Measurements from ENCODE around the gene ATAD2B. TPM values are rescaled to one million over a fixed set of nuclear protein-coding genes. Genes with fewer than 3 reads are reported as not detected.

Gene ATAD2B
- total RNA-seq, 4 donors from 2014 or later: 28.8 to 81.9 (median 31.8) TPM

DNA sequence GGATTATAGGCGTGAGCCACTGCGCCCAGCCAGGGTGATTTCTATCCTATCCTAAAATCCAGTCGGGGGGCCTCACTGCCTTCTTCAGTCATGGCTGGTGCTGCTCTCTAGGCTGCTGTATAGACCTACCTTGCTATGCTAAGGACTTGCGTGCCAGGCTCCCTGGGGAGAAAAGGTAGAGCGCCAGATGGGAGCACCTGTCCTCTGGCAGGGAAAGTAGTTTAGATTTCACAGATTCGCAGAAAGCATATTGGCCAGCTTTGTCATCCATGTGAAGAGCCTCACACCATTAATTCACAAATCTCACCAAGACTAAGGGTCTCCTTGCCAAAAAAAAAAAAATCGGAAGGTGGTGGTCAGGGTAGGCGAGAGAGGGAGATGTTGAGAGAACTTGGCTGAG lies 217.6 kb downstream of the ATAD2B start:
- no peak for TF ChIP-seq CTCF (IDR thresholded peaks at IDR 0.05)
- TF ChIP-seq POLR2A (IDR thresholded peaks at IDR 0.05): no peak
- TF ChIP-seq EP300 (IDR thresholded peaks at IDR 0.05): no peak
- TF ChIP-seq POLR2AphosphoS5 (IDR thresholded peaks at IDR 0.05): no peak
- no peaks in the 10 kb centered on the region for H3K9me3 ChIP-seq
- 98% methylated on average over 8 of the region's 8 CpGs for WGBS
- H3K27me3 ChIP-seq: no peaks in the 10 kb centered on the region
- no peak overlapping the region for H3K27ac ChIP-seq
- no peaks in the 10 kb centered on the region for H3K4me1 ChIP-seq
- peaks cover 49% of the 10 kb centered on the region for H3K36me3 ChIP-seq
- no peak overlapping the region for H3K4me3 ChIP-seq
- DNase-seq (ENCODE audit: low spot score in 2 of 2): no peak

GRCh38 chr2:23708771-23709170 lies 218.2 kb downstream of the ATAD2B start:
- H3K27me3 ChIP-seq: no peaks in the 10 kb centered on the region
- TF ChIP-seq EP300 (IDR thresholded peaks at IDR 0.05) (no peak), POLR2A (IDR thresholded peaks at IDR 0.05) (no peak), CTCF (IDR thresholded peaks at IDR 0.05) (no peak), POLR2AphosphoS5 (IDR thresholded peaks at IDR 0.05) (no peak)
- no peak overlapping the region for H3K4me3 ChIP-seq
- no peak for DNase-seq (ENCODE audit: low spot score in 2 of 2)
- 96% methylated on average over 6 of the region's 6 CpGs for WGBS
- H3K36me3 ChIP-seq: peaks cover 52% of the 10 kb centered on the region
- no peak overlapping the region for H3K27ac ChIP-seq
- no peaks in the 10 kb centered on the region for H3K9me3 ChIP-seq
- no peaks in the 10 kb centered on the region for H3K4me1 ChIP-seq

DNA sequence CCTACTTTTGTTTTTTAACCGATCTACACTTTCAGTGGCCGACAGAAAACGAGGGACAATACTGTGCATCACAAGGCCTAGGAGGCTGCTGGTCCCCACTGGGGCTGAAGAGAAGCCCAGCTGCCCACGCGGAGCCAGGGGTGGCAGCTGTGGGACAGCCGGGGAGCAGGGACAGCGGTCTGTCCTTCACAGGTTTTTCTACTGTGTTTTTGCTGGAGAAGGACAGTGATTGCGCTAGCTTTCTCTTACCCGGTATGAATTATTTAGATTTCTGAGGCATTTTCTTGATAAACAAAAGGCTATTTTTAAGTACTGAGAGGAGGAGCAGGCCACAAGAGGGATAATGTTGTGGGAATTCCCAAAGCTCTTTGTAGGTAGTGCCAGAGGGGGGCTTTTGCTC lies 219.8 kb downstream of the ATAD2B start:
- Histone ChIP-seq H3K27me3 (no peaks in the 10 kb centered on the region), H3K27ac (no peak overlapping the region), H3K4me3 (no peak overlapping the region), H3K4me1 (no peaks in the 10 kb centered on the region), H3K36me3 (peaks cover 63% of the 10 kb centered on the region), H3K9me3 (no peaks in the 10 kb centered on the region)
- WGBS: 86% methylated on average over 9 of the region's 9 CpGs
- no peak for TF ChIP-seq POLR2AphosphoS5 (IDR thresholded peaks at IDR 0.05)
- no peak for TF ChIP-seq CTCF (IDR thresholded peaks at IDR 0.05)
- TF ChIP-seq EP300 (IDR thresholded peaks at IDR 0.05): no peak
- TF ChIP-seq POLR2A (IDR thresholded peaks at IDR 0.05): no peak
- no peak for DNase-seq (ENCODE audit: low spot score in 2 of 2)

DNA sequence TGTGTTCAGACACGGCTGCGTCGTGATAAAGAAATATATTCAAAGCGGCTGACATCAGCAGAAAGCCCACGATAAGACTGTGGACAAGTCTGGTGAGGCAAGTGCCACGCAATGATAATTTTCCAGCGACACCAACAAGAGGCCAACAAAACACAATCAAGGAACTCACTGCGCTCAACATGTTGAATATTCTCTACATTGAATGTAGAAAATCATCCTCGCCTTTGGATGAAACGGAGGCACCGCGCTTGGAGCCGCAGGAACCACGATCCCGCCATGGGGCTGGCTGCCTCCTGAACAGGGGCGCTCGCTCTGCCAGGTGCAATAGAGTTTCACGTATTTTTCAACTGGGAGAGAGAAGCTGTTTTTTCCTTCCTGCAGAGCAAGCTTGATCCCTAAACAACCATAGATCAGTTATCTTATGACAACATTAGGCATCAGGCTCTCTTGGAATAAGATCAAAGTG lies 220.3 kb downstream of the ATAD2B start:
- Histone ChIP-seq H3K27ac (no peak overlapping the region), H3K9me3 (no peaks in the 10 kb centered on the region), H3K4me1 (no peaks in the 10 kb centered on the region), H3K27me3 (no peaks in the 10 kb centered on the region), H3K4me3 (no peak overlapping the region), H3K36me3 (peaks cover 63% of the 10 kb centered on the region)
- no peak for TF ChIP-seq POLR2A (IDR thresholded peaks at IDR 0.05)
- TF ChIP-seq EP300 (IDR thresholded peaks at IDR 0.05): no peak
- TF ChIP-seq CTCF (IDR thresholded peaks at IDR 0.05): no peak
- TF ChIP-seq POLR2AphosphoS5 (IDR thresholded peaks at IDR 0.05): no peak
- DNase-seq (ENCODE audit: low spot score in 2 of 2): no peak
- 87% methylated on average over 18 of the region's 18 CpGs for WGBS

- Histone ChIP-seq H3K9me3 (no peaks in the 10 kb centered on the region), H3K4me1 (no peaks in the 10 kb centered on the region), H3K4me3 (no peak overlapping the region), H3K27ac (no peak overlapping the region), H3K36me3 (peaks cover 63% of the 10 kb centered on the region), H3K27me3 (no peaks in the 10 kb centered on the region)
- DNase-seq (ENCODE audit: low spot score in 2 of 2): no peak
- 94% methylated on average over 18 of the region's 18 CpGs for WGBS
- TF ChIP-seq EP300 (IDR thresholded peaks at IDR 0.05) (no peak), POLR2A (IDR thresholded peaks at IDR 0.05) (no peak), CTCF (IDR thresholded peaks at IDR 0.05) (no peak), POLR2AphosphoS5 (IDR thresholded peaks at IDR 0.05) (no peak)
These were observed 220.9 kb downstream of the ATAD2B start for GRCh38 chr2:23705771-23706612.
